Stimulated activated CD4-positive, alpha-beta T cell treated with anti-CD3 and anti-CD28 coated beads, Interleukin-4, amount 100 ng/mL, for 48 hours (primary cell): ENCODE measurements around the gene NFIB.

Source experiments
- DNase-seq, 2 donors: peaks; one replicate each; pipeline ENCODE4 v3.0.0-alpha.2; 2020; ENCODE audit warnings: low read depth in 2 of 2

The NFIB gene

GRCh38 chr9:14278291-14278721, 35.6 kb downstream of the NFIB start:
- no peak for DNase-seq

GRCh38 chr9:14277761-14278160, 36.2 kb downstream of the NFIB start:
- no peak for DNase-seq

GRCh38 chr9:14277244-14277643, 36.7 kb downstream of the NFIB start:
- DNase-seq: no peak

- DNase-seq: no peak
Observed at GRCh38 chr9:14275331-14275730, 38.6 kb downstream of the NFIB start.

- DNase-seq: no peak
Observed at GRCh38 chr9:14273696-14274121, 40.2 kb downstream of the NFIB start.

- no peak for DNase-seq
Observed at GRCh38 chr9:14272927-14273528, 40.9 kb downstream of the NFIB start.

- DNase-seq: no peak
Observed at GRCh38 chr9:14271093-14271673, 42.8 kb downstream of the NFIB start.

- no peak for DNase-seq
Observed at GRCh38 chr9:14270358-14271092, 43.4 kb downstream of the NFIB start.

- no peak for DNase-seq
Observed at GRCh38 chr9:14269916-14270315, 44.0 kb downstream of the NFIB start.

GRCh38 chr9:14263707-14264483, 50.0 kb downstream of the NFIB start:
- no peak for DNase-seq

- no peak for DNase-seq
Observed at GRCh38 chr9:14262827-14263226, 51.1 kb downstream of the NFIB start.

- no peak for DNase-seq
Observed at GRCh38 chr9:14261616-14262015, 52.3 kb downstream of the NFIB start.

GRCh38 chr9:14260101-14260500, 53.8 kb downstream of the NFIB start:
- no peak for DNase-seq

GRCh38 chr9:14258660-14259239, 55.2 kb downstream of the NFIB start:
- DNase-seq: no peak

- no peak for DNase-seq
Observed at GRCh38 chr9:14258156-14258555, 55.8 kb downstream of the NFIB start.

- no peak for DNase-seq
Observed at GRCh38 chr9:14256588-14256987, 57.4 kb downstream of the NFIB start.

GRCh38 chr9:14251154-14252071, 62.5 kb downstream of the NFIB start:
- DNase-seq: no peak

GRCh38 chr9:14250794-14251153, 63.2 kb downstream of the NFIB start:
- DNase-seq: no peak

GRCh38 chr9:14249527-14249926, 64.4 kb downstream of the NFIB start:
- no peak for DNase-seq

- no peak for DNase-seq
Observed at GRCh38 chr9:14248149-14248548, 65.8 kb downstream of the NFIB start.

- no peak for DNase-seq
Observed at GRCh38 chr9:14247577-14247976, 66.4 kb downstream of the NFIB start.
